ENCODE results near the gene NT5C3A. TPM values are rescaled to one million over a fixed set of nuclear protein-coding genes. Genes with fewer than 3 reads are reported as not detected.

NT5C3A gene
- total RNA-seq, 3 donors from 2014 or later (not counting 1 experiment from before 2014, with no cell fraction given): 33.7 to 49.8 (median 49.5) TPM

GRCh38 chr7:33087858-33088257 lies 25.3 kb upstream of the NT5C3A start:
- H3K36me3 ChIP-seq (ENCODE audit: control insufficient read depth, insufficient read depth, low read length): peaks cover under 1% of the 10 kb centered on the region
- no peaks in the 10 kb centered on the region for H3K4me1 ChIP-seq (ENCODE audit: control insufficient read depth, insufficient read depth, low read length)
- Mint-ChIP-seq H3K27ac (no peak overlapping the region), H3K4me3 (no peak overlapping the region), H3K4me1 (no peaks in the 10 kb centered on the region), H3K36me3 (peaks cover 6% of the 10 kb centered on the region), H3K9me3 (no peaks in the 10 kb centered on the region), H3K27me3 (ENCODE audit: low read depth in 2 of 2) (peaks cover 0 to 9% of the 10 kb centered on the region in 2 donors)
- ATAC-seq (no peak), DNase-seq (no peak)
- no peak overlapping the region for H3K4me3 ChIP-seq (ENCODE audit: low read length)
- peaks cover 2% of the 10 kb centered on the region for H3K27me3 ChIP-seq (ENCODE audit: control insufficient read depth, insufficient read depth, low read length)
- peaks cover 2% of the 10 kb centered on the region for H3K9me3 ChIP-seq (ENCODE audit: control insufficient read depth, insufficient read depth, low read length)
- H3K27ac ChIP-seq (ENCODE audit: low read length): no peak overlapping the region
- WGBS (ENCODE audit: insufficient coverage): 91% methylated on average over 2 of the region's 2 CpGs
- no peak for TF ChIP-seq CTCF (IDR thresholded peaks at IDR 0.05)
- intact Hi-C loops (cut with micrococcal nuclease): no loop called here

GRCh38 chr7:33087356-33087755 lies 24.8 kb upstream of the NT5C3A start:
- DNase-seq (no peak), ATAC-seq (no peak)
- intact Hi-C loops (cut with micrococcal nuclease): no loop called here
- TF ChIP-seq CTCF (IDR thresholded peaks at IDR 0.05): no peak
- H3K27me3 Mint-ChIP-seq (ENCODE audit: low read depth in 2 of 2): peaks cover 0 to 12% of the 10 kb centered on the region in 2 donors
- no peak overlapping the region for H3K27ac ChIP-seq (ENCODE audit: low read length)
- peaks cover 2% of the 10 kb centered on the region for H3K27me3 ChIP-seq (ENCODE audit: control insufficient read depth, insufficient read depth, low read length)
- no peak overlapping the region for H3K4me3 ChIP-seq (ENCODE audit: low read length)
- H3K36me3 ChIP-seq (ENCODE audit: control insufficient read depth, insufficient read depth, low read length): no peaks in the 10 kb centered on the region
- no peaks in the 10 kb centered on the region for H3K4me1 Mint-ChIP-seq
- H3K9me3 Mint-ChIP-seq: no peaks in the 10 kb centered on the region
- H3K9me3 ChIP-seq (ENCODE audit: control insufficient read depth, insufficient read depth, low read length): peaks cover 2% of the 10 kb centered on the region
- H3K4me1 ChIP-seq (ENCODE audit: control insufficient read depth, insufficient read depth, low read length): no peaks in the 10 kb centered on the region
- WGBS (ENCODE audit: insufficient coverage): 45% methylated on average over 2 of the region's 2 CpGs
- H3K27ac Mint-ChIP-seq: no peak overlapping the region
- no peak overlapping the region for H3K4me3 Mint-ChIP-seq
- H3K36me3 Mint-ChIP-seq: peaks cover 1% of the 10 kb centered on the region

- Mint-ChIP-seq H3K36me3 (no peaks in the 10 kb centered on the region), H3K4me3 (no peak overlapping the region), H3K9me3 (no peaks in the 10 kb centered on the region), H3K27ac (no peak overlapping the region), H3K27me3 (ENCODE audit: low read depth in 2 of 2) (peaks cover 8 to 43% of the 10 kb centered on the region in 2 donors), H3K4me1 (peaks cover 10 to 11% of the 10 kb centered on the region in 2 donors)
- intact Hi-C loops (cut with micrococcal nuclease): no loop called here
- Histone ChIP-seq H3K4me1 (ENCODE audit: control insufficient read depth, insufficient read depth, low read length) (peaks cover 8% of the 10 kb centered on the region), H3K4me3 (ENCODE audit: low read length) (no peak overlapping the region), H3K36me3 (ENCODE audit: control insufficient read depth, insufficient read depth, low read length) (no peaks in the 10 kb centered on the region), H3K27ac (ENCODE audit: low read length) (no peak overlapping the region), H3K27me3 (ENCODE audit: control insufficient read depth, insufficient read depth, low read length) (no peaks in the 10 kb centered on the region), H3K9me3 (ENCODE audit: control insufficient read depth, insufficient read depth, low read length) (no peaks in the 10 kb centered on the region)
- ATAC-seq (no peak), DNase-seq (no peak)
- no peak for TF ChIP-seq CTCF (IDR thresholded peaks at IDR 0.05)
- WGBS (ENCODE audit: insufficient coverage): 87% methylated on average over 9 of the region's 9 CpGs
Observed at GRCh38 chr7:33079763-33080690, 17.5 kb upstream of the NT5C3A start.
